HL-60 (cell line): ENCODE results near the gene SYNPO2.

Experiments
- DNase-seq, 2 experiments: peaks; one replicate each; pipeline ENCODE4 v3.0.0-alpha.2; 2010 to 2020; ENCODE audit warnings: low read depth in 1 of 2, low spot score in 1 of 2
- H3K27ac ChIP-seq: fragments of 250-450 bp; sonication (Bioruptor Pico); replicated peaks from 2 replicates; pipeline ENCODE4 v1.5.1; 2020; ENCODE audit warnings: mild to moderate bottlenecking, moderate library complexity
- H3K27me3 ChIP-seq: fragments of 250-450 bp; sonication (Bioruptor Pico); 2 replicates; pipeline ENCODE4 v1.5.1; 2021; ENCODE audit warnings: mild to moderate bottlenecking, moderate library complexity; ENCODE audit not compliant: insufficient read depth, poor library complexity, severe bottlenecking
- H3K4me3 ChIP-seq: replicated peaks from 2 replicates; pipeline ENCODE4 v1.5.1; 2011; ENCODE audit warnings: mild to moderate bottlenecking, control low read depth, low read length; ENCODE audit not compliant: insufficient read depth
- CTCF ChIP-seq: IDR thresholded peaks from one replicate; pipeline ENCODE4 v1.5.1; 2011; ENCODE audit warnings: low read length, control low read depth, inconsistent platforms; ENCODE audit not compliant: insufficient read depth
- GABPA ChIP-seq: IDR thresholded peaks from 2 replicates; pipeline ENCODE4 v1.6.1; 2012; ENCODE audit warnings: low read depth
- POLR2AphosphoS5 ChIP-seq: IDR thresholded peaks from 2 replicates; pipeline ENCODE4 v1.6.1; 2012; ENCODE audit warnings: low read depth
- REST ChIP-seq: IDR thresholded peaks from 2 replicates; pipeline ENCODE4 v1.6.1; 2012; ENCODE audit warnings: low read depth; ENCODE audit not compliant: insufficient replicate concordance
- SPI1 ChIP-seq: IDR thresholded peaks from 2 replicates; pipeline ENCODE4 v1.6.1; 2012; ENCODE audit warnings: low read depth, mild to moderate bottlenecking, borderline replicate concordance

SYNPO2 gene

GRCh38 chr4:118983831-118984230 lies 95.2 kb downstream of the SYNPO2 start:
- TF ChIP-seq POLR2AphosphoS5 (no peak), SPI1 (peak; percentile 6; the same call in 1 of the 2 replicates), CTCF (no peak), REST (no peak), GABPA (no peak)
- Histone ChIP-seq H3K27ac (no peak overlapping the region), H3K27me3 (no peaks in the 10 kb centered on the region), H3K4me3 (no peak overlapping the region)
- no peak for DNase-seq

- H3K4me3 ChIP-seq, result no peak overlapping the region
- H3K27ac ChIP-seq, result no peak overlapping the region
- TF ChIP-seq SPI1 (no peak), REST (no peak), CTCF (no peak), GABPA (no peak)
- no peak for DNase-seq
- no peaks in the 10 kb centered on the region for H3K27me3 ChIP-seq
Observed at GRCh38 chr4:118985170-118986000, 96.7 kb downstream of the SYNPO2 start.

GRCh38 chr4:118987959-118988634 lies 99.4 kb downstream of the SYNPO2 start:
- Histone ChIP-seq H3K27me3 (no peaks in the 10 kb centered on the region), H3K27ac (no peak overlapping the region), H3K4me3 (no peak overlapping the region)
- DNase-seq, result no peak
- TF ChIP-seq SPI1 (no peak), REST (no peak), GABPA (no peak), POLR2AphosphoS5 (no peak), CTCF (no peak)
